Endothelial cell (in vitro differentiated cells): ENCODE data around the gene CCNO. TPM values are rescaled to one million over a fixed set of nuclear protein-coding genes. Genes with fewer than 3 reads are reported as not detected.

ENCODE experiments used
- DNase-seq: peaks from one replicate; pipeline ENCODE4 v3.0.0; 2021; ENCODE audit warnings: low spot score
- H3K27ac Mint-ChIP-seq: one replicate; pipeline ENCODE4 v1.8.0; 2021; ENCODE audit warnings: mixed read lengths, inconsistent platforms; ENCODE audit not compliant: unreplicated experiment
- H3K27me3 Mint-ChIP-seq: one replicate; pipeline ENCODE4 v1.8.0; 2021; ENCODE audit warnings: mild to moderate bottlenecking, moderate library complexity, mixed read lengths, inconsistent platforms; ENCODE audit not compliant: unreplicated experiment
- H3K36me3 Mint-ChIP-seq: one replicate; pipeline ENCODE4 v1.8.0; 2021; ENCODE audit warnings: mild to moderate bottlenecking, low read depth, mixed read lengths, inconsistent platforms; ENCODE audit not compliant: unreplicated experiment
- H3K4me1 Mint-ChIP-seq: one replicate; pipeline ENCODE4 v1.8.0; 2021; ENCODE audit warnings: mild to moderate bottlenecking, mixed read lengths, inconsistent platforms; ENCODE audit not compliant: unreplicated experiment
- H3K4me3 Mint-ChIP-seq: one replicate; pipeline ENCODE4 v1.8.0; 2021; ENCODE audit warnings: mild to moderate bottlenecking, mixed read lengths, inconsistent platforms; ENCODE audit not compliant: unreplicated experiment
- H3K9me3 Mint-ChIP-seq: one replicate; pipeline ENCODE4 v1.8.0; 2021; ENCODE audit warnings: mixed read lengths, inconsistent platforms; ENCODE audit not compliant: unreplicated experiment
- total RNA-seq: library from RNA; stranded (reverse); fragmentation: NEBNext Ultra II Directional; extraction: Animal tissue kit (Norgen Biotek cat#: 25700); gene quantifications from one replicate; pipeline ENCODE4 v1.2.1, GENCODE V29; 2021; ENCODE audit not compliant: unreplicated experiment
- TF ChIP-seq, protein P1 (sequence below): fragments of 200-600 bp; sonication (generic); IDR thresholded peaks from one replicate; pipeline ENCODE4 v1.5.0; 2021; ENCODE audit warnings: antibody characterized with exemption; ENCODE audit not compliant: unreplicated experiment

The CCNO gene
- total RNA-seq, 1 donor from 2014 or later: 0.15 TPM

DNA sequence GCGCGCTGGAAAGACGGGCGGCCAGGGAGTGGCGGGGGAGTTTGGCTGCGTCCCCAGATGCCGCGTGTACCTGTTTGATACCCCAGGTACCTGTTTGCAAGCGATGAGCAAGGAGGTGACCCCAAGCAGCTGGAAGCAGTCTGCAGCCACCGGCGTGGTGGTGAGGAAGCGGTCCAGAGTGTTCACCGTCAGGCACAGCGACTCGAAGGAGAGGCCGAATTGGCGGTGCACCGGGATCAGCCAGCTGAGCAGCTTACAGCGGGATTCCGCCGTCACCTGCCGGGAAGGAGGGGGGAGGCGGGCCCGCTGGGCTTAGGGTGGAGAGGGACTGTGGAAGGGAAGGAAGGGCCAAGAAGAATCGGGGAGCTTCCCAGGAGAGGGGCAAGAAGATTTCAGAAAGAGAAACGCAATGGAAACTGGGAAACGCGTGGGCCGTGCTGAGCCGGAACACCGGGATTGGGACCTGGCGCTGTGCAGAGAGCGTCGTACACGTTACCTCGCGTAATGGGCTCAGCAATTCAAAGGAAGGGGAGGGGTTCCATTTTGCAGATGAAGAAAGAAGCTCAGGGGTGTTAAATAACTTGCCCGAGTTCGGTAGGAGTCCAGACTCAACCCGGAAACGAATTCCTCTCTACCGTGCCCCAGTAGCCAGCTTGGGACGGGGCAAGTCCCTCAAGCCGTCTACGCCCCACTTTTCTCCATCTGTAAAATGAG is 980 bp downstream of the CCNO start:
- peaks cover 50% of the 10 kb centered on the region for H3K27me3 Mint-ChIP-seq
- H3K4me3 Mint-ChIP-seq: peak overlapping the region; percentile 90
- DNase-seq: peak; percentile 22
- H3K27ac Mint-ChIP-seq: no peak overlapping the region
- peaks cover 6% of the 10 kb centered on the region for H3K36me3 Mint-ChIP-seq
- TF ChIP-seq, protein P1, sequence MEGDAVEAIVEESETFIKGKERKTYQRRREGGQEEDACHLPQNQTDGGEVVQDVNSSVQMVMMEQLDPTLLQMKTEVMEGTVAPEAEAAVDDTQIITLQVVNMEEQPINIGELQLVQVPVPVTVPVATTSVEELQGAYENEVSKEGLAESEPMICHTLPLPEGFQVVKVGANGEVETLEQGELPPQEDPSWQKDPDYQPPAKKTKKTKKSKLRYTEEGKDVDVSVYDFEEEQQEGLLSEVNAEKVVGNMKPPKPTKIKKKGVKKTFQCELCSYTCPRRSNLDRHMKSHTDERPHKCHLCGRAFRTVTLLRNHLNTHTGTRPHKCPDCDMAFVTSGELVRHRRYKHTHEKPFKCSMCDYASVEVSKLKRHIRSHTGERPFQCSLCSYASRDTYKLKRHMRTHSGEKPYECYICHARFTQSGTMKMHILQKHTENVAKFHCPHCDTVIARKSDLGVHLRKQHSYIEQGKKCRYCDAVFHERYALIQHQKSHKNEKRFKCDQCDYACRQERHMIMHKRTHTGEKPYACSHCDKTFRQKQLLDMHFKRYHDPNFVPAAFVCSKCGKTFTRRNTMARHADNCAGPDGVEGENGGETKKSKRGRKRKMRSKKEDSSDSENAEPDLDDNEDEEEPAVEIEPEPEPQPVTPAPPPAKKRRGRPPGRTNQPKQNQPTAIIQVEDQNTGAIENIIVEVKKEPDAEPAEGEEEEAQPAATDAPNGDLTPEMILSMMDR: no peak
- H3K9me3 Mint-ChIP-seq: no peaks in the 10 kb centered on the region
- H3K4me1 Mint-ChIP-seq: peaks cover 23% of the 10 kb centered on the region

DNA sequence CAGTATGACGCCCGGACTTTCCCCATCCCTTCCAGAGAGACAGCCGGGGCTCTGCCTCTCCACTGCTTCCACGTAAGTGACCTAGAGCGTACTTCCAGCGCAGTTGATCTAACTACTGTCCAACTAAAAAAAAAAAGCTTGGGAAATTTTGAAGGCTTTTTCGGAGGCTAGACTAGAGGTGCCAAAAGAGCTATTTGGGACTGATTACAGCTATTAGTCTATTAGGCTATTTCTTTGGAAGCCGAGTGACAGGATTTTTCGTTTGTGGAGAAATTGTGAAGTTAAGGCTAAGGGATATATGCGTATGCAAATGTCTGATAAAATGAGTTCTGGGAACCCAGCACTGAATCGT is 1.5 kb downstream of the CCNO start:
- H3K36me3 Mint-ChIP-seq: peaks cover 6% of the 10 kb centered on the region
- H3K4me3 Mint-ChIP-seq: peak overlapping the region; percentile 90
- no peaks in the 10 kb centered on the region for H3K9me3 Mint-ChIP-seq
- H3K4me1 Mint-ChIP-seq: peaks cover 23% of the 10 kb centered on the region
- TF ChIP-seq, protein P1: no peak
- H3K27me3 Mint-ChIP-seq: peaks cover 51% of the 10 kb centered on the region
- DNase-seq: no peak
- H3K27ac Mint-ChIP-seq: no peak overlapping the region

DNA sequence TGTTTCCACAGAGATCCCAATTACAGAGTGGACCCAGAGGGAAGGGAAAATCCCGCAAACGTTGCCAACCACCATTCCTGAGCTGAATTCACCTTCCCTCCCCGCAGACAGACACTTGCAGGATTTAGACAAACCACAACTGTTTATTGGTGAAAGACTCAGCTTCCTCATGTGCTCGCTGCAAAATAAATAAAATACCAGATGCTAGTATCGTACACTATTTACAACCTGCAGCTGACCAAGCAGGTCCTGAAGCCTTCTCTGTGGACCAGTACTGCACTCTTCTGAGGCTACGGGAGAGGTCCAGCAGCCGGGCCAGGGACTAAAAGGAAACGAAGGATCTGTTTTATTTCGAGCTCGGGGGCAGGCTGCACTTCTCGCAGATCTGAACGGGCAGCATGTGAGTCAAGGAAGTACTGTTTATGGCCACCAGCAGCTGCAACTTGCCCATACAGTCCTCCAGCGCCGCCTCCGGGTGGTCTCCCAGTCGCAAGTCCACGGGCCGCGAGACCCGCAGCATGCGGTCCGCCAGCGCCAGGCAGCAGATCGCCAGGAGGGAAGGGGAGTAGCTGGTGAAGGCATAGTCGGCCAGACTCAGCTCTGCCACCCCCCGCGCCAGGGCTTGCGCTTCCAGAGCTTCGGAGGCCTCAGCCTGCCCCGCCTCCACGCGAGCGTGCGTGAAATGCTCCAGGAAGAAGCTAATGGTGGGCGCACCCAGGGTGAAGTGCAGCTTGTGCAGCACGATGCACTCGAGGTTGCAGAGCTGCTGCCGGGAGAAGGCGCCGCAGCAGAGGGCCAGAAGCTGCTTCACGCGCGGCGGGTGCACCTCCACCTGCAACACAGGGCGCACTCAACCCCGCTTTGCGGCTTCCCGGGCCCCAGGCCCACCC is 2.1 kb downstream of the CCNO start:
- Mint-ChIP-seq H3K4me3 (no peak overlapping the region), H3K4me1 (peaks cover 23% of the 10 kb centered on the region), H3K36me3 (peaks cover 6% of the 10 kb centered on the region), H3K9me3 (no peaks in the 10 kb centered on the region), H3K27ac (no peak overlapping the region), H3K27me3 (peaks cover 51% of the 10 kb centered on the region)
- DNase-seq: peak; percentile 40
- TF ChIP-seq, protein P1: no peak

DNA sequence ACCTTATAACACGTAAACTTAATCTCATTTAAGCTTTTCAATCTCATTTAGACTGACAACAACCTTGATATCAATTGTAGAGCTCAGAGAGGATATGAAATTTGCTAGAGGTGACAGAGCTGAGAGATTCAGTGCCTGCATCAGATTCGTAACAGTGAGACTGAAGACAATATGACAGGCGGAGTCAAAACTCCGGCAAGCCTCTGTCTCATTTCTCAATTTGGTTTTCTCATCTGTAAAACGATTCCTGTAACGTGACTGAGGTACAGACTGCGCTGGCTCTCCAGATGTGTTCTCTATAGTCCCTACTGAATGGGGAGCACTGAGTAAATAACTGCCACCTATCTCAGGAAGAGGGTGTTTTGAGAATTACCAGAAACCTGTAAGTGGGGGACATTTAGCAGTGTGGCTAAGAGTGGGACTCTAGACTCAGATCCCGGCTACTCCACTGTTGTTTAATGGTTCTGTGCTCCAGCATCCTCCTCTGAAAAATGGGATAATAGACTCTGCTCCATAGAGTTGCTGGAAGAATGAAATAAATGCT is 3.2 kb downstream of the CCNO start:
- Mint-ChIP-seq H3K4me1 (peaks cover 23% of the 10 kb centered on the region), H3K27me3 (peaks cover 59% of the 10 kb centered on the region), H3K36me3 (peaks cover 6% of the 10 kb centered on the region), H3K27ac (no peak overlapping the region), H3K4me3 (no peak overlapping the region), H3K9me3 (no peaks in the 10 kb centered on the region)
- DNase-seq: no peak
- TF ChIP-seq, protein P1: no peak
